ENCODE data around the gene DOCK10.

The DOCK10 gene

GRCh38 chr2:224968051-224968450, 74.2 kb downstream of the DOCK10 start:
- DNase-seq (ENCODE audit: low read depth in 2 of 2) = peak in 1 of 2 donors; percentile 66
- no peak overlapping the region for H3K4me3 ChIP-seq (replicated peaks in 1 of 2; ENCODE audit: low read depth in 2 of 2, low read length in 2 of 2)
- TF ChIP-seq CTCF (IDR thresholded peaks at IDR 0.05; ENCODE audit: low read depth, low read length) = no peak

- H3K4me3 ChIP-seq (replicated peaks in 1 of 2; ENCODE audit: low read depth in 2 of 2, low read length in 2 of 2) = no peak overlapping the region
- TF ChIP-seq CTCF (IDR thresholded peaks at IDR 0.05; ENCODE audit: low read depth, low read length) = no peak
- DNase-seq (ENCODE audit: low read depth in 2 of 2) = no peak
Measured at GRCh38 chr2:224966613-224967012, 75.7 kb downstream of the DOCK10 start.

- no peak for DNase-seq (ENCODE audit: low read depth in 2 of 2)
- TF ChIP-seq CTCF (IDR thresholded peaks at IDR 0.05; ENCODE audit: low read depth, low read length) = no peak
- no peak overlapping the region for H3K4me3 ChIP-seq (replicated peaks in 1 of 2; ENCODE audit: low read depth in 2 of 2, low read length in 2 of 2)
Measured at GRCh38 chr2:224959556-224959955, 82.7 kb downstream of the DOCK10 start.

- no peak for DNase-seq (ENCODE audit: low read depth in 2 of 2)
- TF ChIP-seq CTCF (IDR thresholded peaks at IDR 0.05; ENCODE audit: low read depth, low read length) = no peak
- H3K4me3 ChIP-seq (replicated peaks in 1 of 2; ENCODE audit: low read depth in 2 of 2, low read length in 2 of 2) = no peak overlapping the region
Measured at GRCh38 chr2:224958873-224959272, 83.4 kb downstream of the DOCK10 start.

GRCh38 chr2:224958462-224958857, 83.8 kb downstream of the DOCK10 start:
- TF ChIP-seq CTCF (IDR thresholded peaks at IDR 0.05; ENCODE audit: low read depth, low read length) = no peak
- DNase-seq (ENCODE audit: low read depth in 2 of 2) = peak in 1 of 2 donors; percentile 52

GRCh38 chr2:224957540-224958461, 84.5 kb downstream of the DOCK10 start:
- TF ChIP-seq CTCF (IDR thresholded peaks at IDR 0.05; ENCODE audit: low read depth, low read length) = no peak
- H3K4me3 ChIP-seq (replicated peaks in 1 of 2; ENCODE audit: low read depth in 2 of 2, low read length in 2 of 2) = no peak overlapping the region
- DNase-seq (ENCODE audit: low read depth in 2 of 2) = no peak

More at GRCh38 chr2:224958462-224958857, 83.8 kb downstream of the DOCK10 start:
- H3K4me3 ChIP-seq (replicated peaks in 1 of 2; ENCODE audit: low read depth in 2 of 2, low read length in 2 of 2) = no peak overlapping the region

Data from cardiac fibroblast (primary cell).